ENCODE measurements around the gene SNX3. TPM values are rescaled to one million over a fixed set of nuclear protein-coding genes. Genes with fewer than 3 reads are reported as not detected.
"Not testable (repeated sequence)": the region's sequence is repeated elsewhere in the genome, so short reads cannot be mapped to it uniquely, and the experiment has no call there.

SNX3 gene
- total RNA-seq, 2 experiments from 2014 or later, result 78.6 to 80.4 TPM

GRCh38 chr6:108254433-108255410, 6.1 kb downstream of the SNX3 start:
- POLR2A ChIA-PET, result no interaction called here
- no peak overlapping the region for H3K4me3 Mint-ChIP-seq
- CTCF ChIA-PET, result interaction anchor here (1.7 kb wide), 1 partner anchor 237 kb away, joined by 4 read pairs; no protein-coding TSS in a partner anchor
- no peaks in the 10 kb centered on the region for H3K9me3 Mint-ChIP-seq
- no peak overlapping the region for H3K27ac Mint-ChIP-seq
- H3K36me3 Mint-ChIP-seq, result peaks cover 7% of the 10 kb centered on the region
- DNase-seq, result no peak
- intact Hi-C loops (cut with micrococcal nuclease), result loop anchor here (10.0 kb wide), 1 partner anchor 240 kb away; no protein-coding TSS in a partner anchor
- peaks cover 41% of the 10 kb centered on the region for H3K4me1 Mint-ChIP-seq (ENCODE audit: low read depth)
- no peaks in the 10 kb centered on the region for H3K27me3 Mint-ChIP-seq

- CTCF ChIA-PET, result no interaction called here
- Mint-ChIP-seq H3K27me3 (no peaks in the 10 kb centered on the region), H3K27ac (no peak overlapping the region), H3K36me3 (peaks cover 8% of the 10 kb centered on the region), H3K9me3 (no peaks in the 10 kb centered on the region), H3K4me3 (no peak overlapping the region), H3K4me1 (ENCODE audit: low read depth) (peaks cover 42% of the 10 kb centered on the region)
- POLR2A ChIA-PET, result no interaction called here
- intact Hi-C loops (cut with micrococcal nuclease), result loop anchor here (10.0 kb wide), 1 partner anchor 242 kb away; no protein-coding TSS in a partner anchor
- no peak for DNase-seq
Measured at GRCh38 chr6:108253241-108253640, 7.6 kb downstream of the SNX3 start.

- intact Hi-C loops (cut with micrococcal nuclease), result loop anchor here (10.0 kb wide), 1 partner anchor 243 kb away; no protein-coding TSS in a partner anchor
- Mint-ChIP-seq H3K4me3 (no peak overlapping the region), H3K4me1 (ENCODE audit: low read depth) (peaks cover 43% of the 10 kb centered on the region), H3K36me3 (peaks cover 16% of the 10 kb centered on the region), H3K27me3 (no peaks in the 10 kb centered on the region), H3K27ac (no peak overlapping the region), H3K9me3 (no peaks in the 10 kb centered on the region)
- ChIA-PET CTCF (interaction anchor here (0.7 kb wide), 1 partner anchor 8 kb away, joined by 3 read pairs; no protein-coding TSS in a partner anchor), POLR2A (no interaction called here)
- DNase-seq, result no peak
Measured at GRCh38 chr6:108252055-108252454, 8.8 kb downstream of the SNX3 start.

GRCh38 chr6:108251252-108251651, 9.6 kb downstream of the SNX3 start:
- intact Hi-C loops (cut with micrococcal nuclease), result loop anchor here (10.0 kb wide), 1 partner anchor 244 kb away; no protein-coding TSS in a partner anchor
- ChIA-PET POLR2A (no interaction called here), CTCF (interaction anchor here (0.6 to 0.9 kb wide), 2 partner anchors 118 to 240 kb away, joined by 3 to 4 read pairs; no protein-coding TSS in a partner anchor)
- Mint-ChIP-seq H3K27ac (no peak overlapping the region), H3K4me1 (ENCODE audit: low read depth) (peaks cover 38% of the 10 kb centered on the region), H3K4me3 (no peak overlapping the region), H3K9me3 (no peaks in the 10 kb centered on the region), H3K36me3 (peaks cover 21% of the 10 kb centered on the region), H3K27me3 (no peaks in the 10 kb centered on the region)
- DNase-seq, result no peak

- Mint-ChIP-seq H3K4me1 (ENCODE audit: low read depth) (peaks cover 38% of the 10 kb centered on the region), H3K27me3 (no peaks in the 10 kb centered on the region), H3K36me3 (peaks cover 28% of the 10 kb centered on the region), H3K4me3 (no peak overlapping the region), H3K9me3 (peaks cover 3% of the 10 kb centered on the region), H3K27ac (no peak overlapping the region)
- ChIA-PET POLR2A (no interaction called here), CTCF (interaction anchor here (0.7 to 0.9 kb wide), 2 partner anchors 171 to 241 kb away, joined by 3 to 4 read pairs; no protein-coding TSS in a partner anchor)
- no peak for DNase-seq
- intact Hi-C loops (cut with micrococcal nuclease), result loop anchor here (10.0 kb wide), 1 partner anchor 244 kb away; no protein-coding TSS in a partner anchor
Measured at GRCh38 chr6:108250240-108250866, 10.5 kb downstream of the SNX3 start.

GRCh38 chr6:108247965-108248536, 12.8 kb downstream of the SNX3 start:
- peaks cover 29% of the 10 kb centered on the region for H3K4me1 Mint-ChIP-seq (ENCODE audit: low read depth)
- H3K4me3 Mint-ChIP-seq, result no peak overlapping the region
- intact Hi-C loops (cut with micrococcal nuclease), result no loop called here
- peaks cover 7% of the 10 kb centered on the region for H3K9me3 Mint-ChIP-seq
- ChIA-PET CTCF (interaction anchor here (1.2 kb wide), 1 partner anchor 243 kb away, joined by 3 read pairs; no protein-coding TSS in a partner anchor), POLR2A (no interaction called here)
- H3K27ac Mint-ChIP-seq, result no peak overlapping the region
- H3K27me3 Mint-ChIP-seq, result no peaks in the 10 kb centered on the region
- DNase-seq, result no peak
- peaks cover 34% of the 10 kb centered on the region for H3K36me3 Mint-ChIP-seq

- Mint-ChIP-seq H3K36me3 (peaks cover 52% of the 10 kb centered on the region), H3K9me3 (peaks cover 18% of the 10 kb centered on the region), H3K4me1 (ENCODE audit: low read depth) (peaks cover 20% of the 10 kb centered on the region)
- H3K27ac Mint-ChIP-seq; intact Hi-C loops (cut with micrococcal nuclease); POLR2A ChIA-PET; CTCF ChIA-PET; H3K27me3 Mint-ChIP-seq; H3K4me3 Mint-ChIP-seq; DNase-seq: not testable (repeated sequence)
Measured at GRCh38 chr6:108245095-108245494, 15.7 kb downstream of the SNX3 start.

GRCh38 chr6:108243836-108244235, 17.0 kb downstream of the SNX3 start:
- Mint-ChIP-seq H3K27me3 (no peaks in the 10 kb centered on the region), H3K4me1 (ENCODE audit: low read depth) (peaks cover 18% of the 10 kb centered on the region), H3K4me3 (no peak overlapping the region), H3K27ac (no peak overlapping the region), H3K36me3 (peaks cover 57% of the 10 kb centered on the region), H3K9me3 (peaks cover 18% of the 10 kb centered on the region)
- intact Hi-C loops (cut with micrococcal nuclease), result no loop called here
- ChIA-PET CTCF (interaction anchor here (0.6 kb wide), 1 partner anchor 8 kb away, joined by 3 read pairs; no protein-coding TSS in a partner anchor), POLR2A (no interaction called here)
- no peak for DNase-seq

- ChIA-PET CTCF (no interaction called here), POLR2A (no interaction called here)
- H3K4me3 Mint-ChIP-seq, result no peak overlapping the region
- no peak for DNase-seq
- peaks cover 55% of the 10 kb centered on the region for H3K36me3 Mint-ChIP-seq
- no peak overlapping the region for H3K27ac Mint-ChIP-seq
- no peaks in the 10 kb centered on the region for H3K27me3 Mint-ChIP-seq
- H3K4me1 Mint-ChIP-seq (ENCODE audit: low read depth), result peaks cover 12% of the 10 kb centered on the region
- intact Hi-C loops (cut with micrococcal nuclease), result no loop called here
- peaks cover 18% of the 10 kb centered on the region for H3K9me3 Mint-ChIP-seq
Measured at GRCh38 chr6:108242721-108243120, 18.1 kb downstream of the SNX3 start.

GRCh38 chr6:108242259-108242658, 18.6 kb downstream of the SNX3 start:
- peaks cover 52% of the 10 kb centered on the region for H3K36me3 Mint-ChIP-seq
- no peak overlapping the region for H3K27ac Mint-ChIP-seq
- H3K27me3 Mint-ChIP-seq, result no peaks in the 10 kb centered on the region
- POLR2A ChIA-PET, result no interaction called here
- peaks cover 18% of the 10 kb centered on the region for H3K9me3 Mint-ChIP-seq
- intact Hi-C loops (cut with micrococcal nuclease), result no loop called here
- CTCF ChIA-PET, result no interaction called here
- no peak overlapping the region for H3K4me3 Mint-ChIP-seq
- peaks cover 12% of the 10 kb centered on the region for H3K4me1 Mint-ChIP-seq (ENCODE audit: low read depth)
- DNase-seq, result no peak

- no peak for DNase-seq
- H3K36me3 Mint-ChIP-seq, result peaks cover 35% of the 10 kb centered on the region
- peaks cover 13% of the 10 kb centered on the region for H3K9me3 Mint-ChIP-seq
- H3K4me1 Mint-ChIP-seq (ENCODE audit: low read depth), result peaks cover 16% of the 10 kb centered on the region
- POLR2A ChIA-PET, result no interaction called here
- CTCF ChIA-PET, result no interaction called here
- H3K27me3 Mint-ChIP-seq, result no peaks in the 10 kb centered on the region
- no peak overlapping the region for H3K4me3 Mint-ChIP-seq
- intact Hi-C loops (cut with micrococcal nuclease), result no loop called here
- H3K27ac Mint-ChIP-seq, result no peak overlapping the region
Measured at GRCh38 chr6:108238322-108238721, 22.5 kb downstream of the SNX3 start.

- no peak for DNase-seq
- H3K36me3 Mint-ChIP-seq, result peaks cover 22% of the 10 kb centered on the region
- no peaks in the 10 kb centered on the region for H3K27me3 Mint-ChIP-seq
- H3K9me3 Mint-ChIP-seq, result peaks cover under 1% of the 10 kb centered on the region
- no peak overlapping the region for H3K4me3 Mint-ChIP-seq
- no peak overlapping the region for H3K27ac Mint-ChIP-seq
- H3K4me1 Mint-ChIP-seq (ENCODE audit: low read depth), result peaks cover 14% of the 10 kb centered on the region
- ChIA-PET CTCF (no interaction called here), POLR2A (no interaction called here)
- intact Hi-C loops (cut with micrococcal nuclease), result no loop called here
Measured at GRCh38 chr6:108236791-108237190, 24.0 kb downstream of the SNX3 start.

Data from activated CD4-positive, alpha-beta memory T cell treated with anti-CD3 and anti-CD28 coated beads for 36 hours (primary cell).